Thoracic aorta (tissue), 2 donors: Measurements from ENCODE around the gene RCHY1. TPM values are rescaled to one million over a fixed set of nuclear protein-coding genes. Genes with fewer than 3 reads are reported as not detected.

ENCODE experiments used
- ATAC-seq: fragments of 150-250 bp; one replicate; pipeline ENCODE4 v1.8.0; 2017; ENCODE audit warnings: low read depth; ENCODE audit not compliant: insufficient number of reproducible peaks, low FRiP score
- DNase-seq: peaks from one replicate; pipeline ENCODE4 v3.0.0-alpha.2; 2020; ENCODE audit warnings: low spot score
- H3K27ac ChIP-seq, 2 donors: fragments of 200-600 bp; sonication (generic); 1 replicate in 1 of 2; 2 replicates in 1 of 2; pipeline ENCODE4 v1.5.1; 2016; ENCODE audit warnings: mild to moderate bottlenecking in 2 of 2, moderate library complexity in 2 of 2
- H3K27me3 ChIP-seq: fragments of 200-600 bp; sonication (generic); replicated peaks from 2 replicates; pipeline ENCODE4 v1.6.0; 2016; ENCODE audit warnings: mild to moderate bottlenecking; ENCODE audit not compliant: insufficient read depth
- H3K36me3 ChIP-seq: fragments of 200-600 bp; sonication (generic); one replicate; pipeline ENCODE4 v1.5.1; 2016
- H3K4me1 ChIP-seq, 2 donors: fragments of 200-600 bp; sonication (generic); 1 replicate in 1 of 2; 2 replicates in 1 of 2; pipeline versions ENCODE4 v1.5.1 to v1.6.0; 2016; ENCODE audit warnings: low read depth in 2 of 2, mild to moderate bottlenecking in 1 of 2; ENCODE audit not compliant: control insufficient read depth in 1 of 2
- H3K4me3 ChIP-seq: fragments of 200-600 bp; sonication (generic); 2 replicates; pipeline ENCODE4 v1.5.1; 2016; ENCODE audit warnings: mild to moderate bottlenecking
- H3K9me3 ChIP-seq: fragments of 200-600 bp; sonication (generic); 2 replicates; pipeline ENCODE4 v1.5.1; 2016
- total RNA-seq, 2 donors: library from RNA; depleted of rRNA; stranded (reverse); fragments of >200 nt; gene quantifications; one replicate each; pipeline versions ENCODE4 v1.1.0 to v1.2.3, GENCODE V29; 2016
- TF ChIP-seq, protein P1 (sequence below): fragments of 200-600 bp; sonication (generic); IDR thresholded peaks from one replicate; pipeline ENCODE4 v1.5.1; 2019; ENCODE audit warnings: antibody characterized with exemption

RCHY1 gene
- total RNA-seq, 2 donors from 2014 or later = 17.6 to 25.0 TPM

DNA sequence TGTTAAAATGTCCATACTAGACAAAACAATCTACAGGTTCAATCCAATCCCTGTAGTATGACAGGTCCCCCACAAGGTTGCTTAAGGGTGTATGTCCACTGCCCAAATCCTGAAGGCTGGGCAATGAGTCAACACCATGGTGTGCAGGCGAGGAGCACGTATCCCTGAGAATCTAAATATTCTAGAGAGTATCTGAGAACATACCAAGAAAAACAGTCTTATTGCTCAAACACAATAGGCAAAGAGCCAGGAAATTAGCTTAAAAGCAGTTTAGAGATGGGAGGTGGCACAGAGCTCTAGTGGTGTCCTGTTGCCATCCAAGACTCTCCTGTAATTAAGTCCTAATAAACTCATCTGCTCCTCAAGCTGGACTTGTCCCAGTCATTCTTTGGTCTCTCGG lies 37.0 kb downstream of the RCHY1 start:
- H3K36me3 ChIP-seq = peaks cover 1% of the 10 kb centered on the region
- H3K4me1 ChIP-seq = no peaks in the 10 kb centered on the region
- H3K4me3 ChIP-seq = no peak overlapping the region
- DNase-seq (no peak), ATAC-seq (no peak)
- TF ChIP-seq, protein P1, sequence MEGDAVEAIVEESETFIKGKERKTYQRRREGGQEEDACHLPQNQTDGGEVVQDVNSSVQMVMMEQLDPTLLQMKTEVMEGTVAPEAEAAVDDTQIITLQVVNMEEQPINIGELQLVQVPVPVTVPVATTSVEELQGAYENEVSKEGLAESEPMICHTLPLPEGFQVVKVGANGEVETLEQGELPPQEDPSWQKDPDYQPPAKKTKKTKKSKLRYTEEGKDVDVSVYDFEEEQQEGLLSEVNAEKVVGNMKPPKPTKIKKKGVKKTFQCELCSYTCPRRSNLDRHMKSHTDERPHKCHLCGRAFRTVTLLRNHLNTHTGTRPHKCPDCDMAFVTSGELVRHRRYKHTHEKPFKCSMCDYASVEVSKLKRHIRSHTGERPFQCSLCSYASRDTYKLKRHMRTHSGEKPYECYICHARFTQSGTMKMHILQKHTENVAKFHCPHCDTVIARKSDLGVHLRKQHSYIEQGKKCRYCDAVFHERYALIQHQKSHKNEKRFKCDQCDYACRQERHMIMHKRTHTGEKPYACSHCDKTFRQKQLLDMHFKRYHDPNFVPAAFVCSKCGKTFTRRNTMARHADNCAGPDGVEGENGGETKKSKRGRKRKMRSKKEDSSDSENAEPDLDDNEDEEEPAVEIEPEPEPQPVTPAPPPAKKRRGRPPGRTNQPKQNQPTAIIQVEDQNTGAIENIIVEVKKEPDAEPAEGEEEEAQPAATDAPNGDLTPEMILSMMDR = no peak
- no peaks in the 10 kb centered on the region for H3K27me3 ChIP-seq
- H3K9me3 ChIP-seq = no peaks in the 10 kb centered on the region
- H3K27ac ChIP-seq = no peak overlapping the region

DNA sequence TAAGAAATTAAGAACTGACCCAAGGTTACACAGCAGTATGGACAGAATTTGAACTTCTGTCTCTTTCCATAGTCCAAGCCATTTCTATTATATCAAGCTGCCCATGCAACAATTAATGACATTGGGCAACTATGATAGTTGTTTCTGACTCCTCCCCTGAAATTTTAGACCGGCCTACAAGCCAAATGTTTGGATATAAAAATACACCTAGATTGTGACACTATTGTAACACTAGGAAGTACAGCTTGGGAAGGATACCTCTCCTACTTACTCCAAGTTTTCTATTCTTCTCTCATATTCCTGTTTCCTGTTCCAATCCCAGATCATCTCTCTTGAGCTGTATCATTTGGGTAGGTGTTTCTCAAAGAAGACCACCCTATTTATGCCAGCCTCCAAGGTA lies 43.5 kb downstream of the RCHY1 start:
- Histone ChIP-seq H3K36me3 (no peaks in the 10 kb centered on the region), H3K27me3 (no peaks in the 10 kb centered on the region), H3K9me3 (no peaks in the 10 kb centered on the region), H3K4me3 (no peak overlapping the region), H3K4me1 (no peaks in the 10 kb centered on the region), H3K27ac (no peak overlapping the region)
- no peak for DNase-seq
- TF ChIP-seq, protein P1 = no peak
- no peak for ATAC-seq

DNA sequence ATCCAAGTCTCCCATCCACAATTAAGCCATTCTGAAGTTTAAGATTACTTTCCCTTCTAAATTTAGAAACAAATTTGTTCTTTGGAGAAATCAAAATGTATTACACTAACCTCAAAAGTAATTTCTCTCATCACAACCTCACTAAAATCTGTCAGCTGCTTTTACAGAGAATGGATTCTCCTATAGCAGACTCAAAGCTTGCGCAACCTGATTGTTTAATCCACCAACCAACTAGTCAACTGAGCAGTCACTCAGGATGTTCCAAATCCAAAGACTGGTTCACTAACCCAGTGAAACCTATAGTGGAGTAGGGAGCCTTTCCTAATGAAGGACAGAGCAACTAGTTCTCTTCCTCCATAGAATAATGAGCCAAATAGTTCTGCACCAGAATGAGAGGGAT lies 44.3 kb downstream of the RCHY1 start:
- H3K27ac ChIP-seq = no peak overlapping the region
- no peaks in the 10 kb centered on the region for H3K27me3 ChIP-seq
- ATAC-seq (no peak), DNase-seq (no peak)
- no peaks in the 10 kb centered on the region for H3K36me3 ChIP-seq
- TF ChIP-seq, protein P1 = no peak
- no peaks in the 10 kb centered on the region for H3K4me1 ChIP-seq
- H3K4me3 ChIP-seq = no peak overlapping the region
- no peaks in the 10 kb centered on the region for H3K9me3 ChIP-seq

DNA sequence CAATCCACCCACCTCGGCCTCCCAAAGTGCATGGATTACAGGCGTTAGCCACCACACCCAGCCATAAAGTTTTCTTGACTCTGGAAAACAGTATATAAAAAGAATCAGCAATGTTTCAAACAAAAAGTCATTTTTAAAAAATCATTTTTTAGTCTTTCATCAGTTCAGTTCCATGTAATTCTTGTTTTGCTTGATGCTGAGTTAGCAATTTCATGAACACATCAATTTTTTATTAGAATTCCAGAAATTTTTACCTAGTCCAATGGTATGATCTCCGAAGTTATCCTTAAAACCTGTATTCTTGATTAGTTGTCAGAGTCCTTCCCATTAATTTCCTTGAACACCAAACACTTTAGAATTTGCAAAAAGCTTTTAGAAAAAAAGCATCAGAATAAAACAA lies 56.8 kb downstream of the RCHY1 start:
- no peak for DNase-seq
- H3K27me3 ChIP-seq = no peaks in the 10 kb centered on the region
- H3K27ac ChIP-seq = no peak overlapping the region
- ATAC-seq = no peak
- no peak overlapping the region for H3K4me3 ChIP-seq
- no peaks in the 10 kb centered on the region for H3K9me3 ChIP-seq
- TF ChIP-seq, protein P1 = no peak
- no peaks in the 10 kb centered on the region for H3K36me3 ChIP-seq
- no peaks in the 10 kb centered on the region for H3K4me1 ChIP-seq

DNA sequence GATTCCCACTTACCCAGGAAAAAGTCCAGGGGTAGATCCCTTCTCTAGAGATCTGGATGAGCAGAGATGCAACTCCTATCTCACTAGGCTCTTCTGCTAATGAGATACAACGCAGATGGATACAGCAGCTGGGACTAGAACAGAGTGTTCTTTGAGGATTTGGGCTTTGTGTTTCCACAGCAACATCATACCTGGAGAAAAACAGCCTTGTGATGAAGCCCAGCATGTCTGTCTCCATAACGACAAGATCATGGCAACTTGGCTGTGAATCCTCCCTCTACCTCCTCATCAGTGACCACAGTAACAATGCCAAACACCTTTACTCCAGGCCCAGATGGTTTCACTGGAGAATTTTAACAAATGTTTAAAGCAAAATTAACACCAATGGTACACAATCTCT lies 80.1 kb downstream of the RCHY1 start:
- TF ChIP-seq, protein P1 = no peak
- Histone ChIP-seq H3K36me3 (no peaks in the 10 kb centered on the region), H3K27me3 (no peaks in the 10 kb centered on the region), H3K27ac (no peak overlapping the region), H3K9me3 (peaks cover 6% of the 10 kb centered on the region), H3K4me3 (no peak overlapping the region), H3K4me1 (no peaks in the 10 kb centered on the region)
- ATAC-seq (no peak), DNase-seq (no peak)
